RWPE2 (cell line): ENCODE results near the gene POU6F1.
A peak's percentile ranks its signal among the peaks of the same experiment; 100 is the strongest.

Source experiments
- ATAC-seq: fragments of 200-7000 bp; cut with Tn5 transposase; 3 replicates; pipeline ENCODE4 v1.9.1; 2021; ENCODE audit warnings: low read depth
- DNase-seq: peaks from one replicate; pipeline ENCODE4 v3.0.0-alpha.2; 2020; ENCODE audit warnings: low spot score
- H3K27ac ChIP-seq: fragments of 450-650 bp; 2 replicates; pipeline ENCODE4 v1.5.1; 2017; ENCODE audit warnings: mild to moderate bottlenecking; ENCODE audit not compliant: poor library complexity, severe bottlenecking
- H3K27me3 ChIP-seq: fragments of 250-450 bp; sonication (Bioruptor Pico); 2 replicates; pipeline ENCODE4 v1.5.1; 2021; ENCODE audit warnings: mild to moderate bottlenecking, moderate library complexity; ENCODE audit not compliant: insufficient read depth, poor library complexity, severe bottlenecking
- H3K36me3 ChIP-seq: fragments of 250-450 bp; sonication (Bioruptor Pico); 2 replicates; pipeline ENCODE4 v1.5.1; 2020; ENCODE audit warnings: low read depth, mild to moderate bottlenecking, moderate library complexity
- H3K4me1 ChIP-seq: fragments of 250-450 bp; sonication (Bioruptor Pico); 2 replicates; pipeline ENCODE4 v1.5.1; 2021; ENCODE audit warnings: mild to moderate bottlenecking, moderate library complexity; ENCODE audit not compliant: insufficient read depth, poor library complexity, severe bottlenecking
- H3K4me3 ChIP-seq: fragments of 250-450 bp; sonication (Bioruptor Pico); 2 replicates; pipeline ENCODE4 v1.5.1; 2021; ENCODE audit warnings: mild to moderate bottlenecking, moderate library complexity; ENCODE audit not compliant: severe bottlenecking
- H3K9me3 ChIP-seq: fragments of 250-450 bp; sonication (Bioruptor Pico); 2 replicates; pipeline ENCODE4 v1.5.1; 2021; ENCODE audit warnings: mild to moderate bottlenecking, moderate library complexity; ENCODE audit not compliant: severe bottlenecking
- CTCF ChIP-seq: fragments of 450-650 bp; IDR thresholded peaks from one replicate; pipeline ENCODE4 v1.5.1; 2017; ENCODE audit warnings: mild to moderate bottlenecking, moderate library complexity; ENCODE audit not compliant: poor library complexity, severe bottlenecking

The POU6F1 gene

GRCh38 chr12:51217133-51217967 is 512 bp downstream of the POU6F1 start:
- TF ChIP-seq CTCF: peak; percentile 38
- H3K27ac ChIP-seq: peak overlapping the region; percentile 61
- peaks cover 6% of the 10 kb centered on the region for H3K4me1 ChIP-seq
- ATAC-seq (peak; percentile 52), DNase-seq (peak; percentile 54)
- H3K9me3 ChIP-seq: no peaks in the 10 kb centered on the region
- H3K36me3 ChIP-seq: no peaks in the 10 kb centered on the region
- H3K27me3 ChIP-seq: no peaks in the 10 kb centered on the region
- peak overlapping the region; percentile 80 for H3K4me3 ChIP-seq

GRCh38 chr12:51216642-51217041 is 1.2 kb downstream of the POU6F1 start:
- H3K27me3 ChIP-seq: no peaks in the 10 kb centered on the region
- H3K27ac ChIP-seq: peak overlapping the region; percentile 61
- no peak for TF ChIP-seq CTCF
- no peak for ATAC-seq
- DNase-seq: no peak
- no peaks in the 10 kb centered on the region for H3K36me3 ChIP-seq
- peaks cover 6% of the 10 kb centered on the region for H3K4me1 ChIP-seq
- H3K4me3 ChIP-seq: peak overlapping the region; percentile 80
- no peaks in the 10 kb centered on the region for H3K9me3 ChIP-seq

GRCh38 chr12:51214895-51215294 is 3.0 kb downstream of the POU6F1 start:
- no peak for DNase-seq
- peaks cover 6% of the 10 kb centered on the region for H3K4me1 ChIP-seq
- no peaks in the 10 kb centered on the region for H3K9me3 ChIP-seq
- no peaks in the 10 kb centered on the region for H3K27me3 ChIP-seq
- H3K36me3 ChIP-seq: no peaks in the 10 kb centered on the region
- no peak overlapping the region for H3K27ac ChIP-seq
- no peak overlapping the region for H3K4me3 ChIP-seq
- TF ChIP-seq CTCF: no peak
- no peak for ATAC-seq

- no peaks in the 10 kb centered on the region for H3K36me3 ChIP-seq
- H3K27me3 ChIP-seq: no peaks in the 10 kb centered on the region
- H3K4me3 ChIP-seq: no peak overlapping the region
- no peak for TF ChIP-seq CTCF
- DNase-seq (no peak), ATAC-seq (peak; percentile 27; the same call in 1 of the 3 replicates)
- H3K27ac ChIP-seq: no peak overlapping the region
- H3K9me3 ChIP-seq: no peaks in the 10 kb centered on the region
- no peaks in the 10 kb centered on the region for H3K4me1 ChIP-seq
Measured at GRCh38 chr12:51210690-51211395, 7.0 kb downstream of the POU6F1 start.
